Measurements from ENCODE around the gene GEMIN5.
"Not testable (repeated sequence)": the region's sequence is repeated elsewhere in the genome, so short reads cannot be mapped to it uniquely, and the experiment has no call there.

GEMIN5 gene

GRCh38 chr5:154917757-154918156, 20.3 kb downstream of the GEMIN5 start:
- TF ChIP-seq CTCF (IDR thresholded peaks at IDR 0.05; ENCODE audit: extremely low read depth, missing control alignments): no peak
- DNase-seq (ENCODE audit: low spot score): no peak

DNA sequence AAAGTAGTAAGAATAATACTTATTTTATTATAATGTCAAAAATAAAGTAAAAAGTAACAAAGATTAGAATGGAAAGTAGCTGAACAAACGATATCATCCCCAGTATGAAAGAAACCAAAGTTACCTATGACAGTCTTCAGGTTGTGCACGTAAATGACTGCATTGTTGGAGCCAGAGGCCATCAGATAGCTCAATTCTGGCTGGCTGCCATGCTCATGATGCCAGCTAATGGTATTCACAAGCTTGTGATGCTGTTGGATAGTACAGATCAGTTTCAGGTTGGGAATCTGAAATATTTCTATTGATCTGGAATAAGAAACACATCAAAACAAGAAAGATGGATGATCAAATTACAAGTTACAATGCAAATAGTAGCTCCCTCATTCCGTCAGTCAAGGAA, 21.1 kb downstream of the GEMIN5 start:
- no peak for TF ChIP-seq CTCF (IDR thresholded peaks at IDR 0.05; ENCODE audit: extremely low read depth, missing control alignments)
- no peak for DNase-seq (ENCODE audit: low spot score)

DNA sequence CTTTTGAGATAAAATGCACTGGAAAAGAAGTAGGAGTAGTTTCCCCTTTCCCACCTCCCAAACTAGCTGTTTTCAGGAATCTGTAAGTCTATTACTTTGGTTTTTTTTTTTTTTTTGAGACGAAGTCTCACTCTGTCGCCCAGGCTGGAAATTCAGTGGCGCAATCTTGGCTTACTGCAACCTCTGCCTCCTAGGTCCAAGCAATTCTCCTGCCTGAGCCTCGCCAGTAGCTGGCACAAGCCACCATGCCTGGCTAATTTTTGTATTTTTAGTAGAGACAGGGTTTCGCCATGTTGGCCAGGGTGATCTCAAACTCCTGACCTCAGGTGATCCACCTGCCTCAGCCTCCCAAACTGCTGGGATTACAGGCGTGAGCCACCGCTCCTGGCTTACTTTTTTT, 32.4 kb downstream of the GEMIN5 start:
- not testable (repeated sequence) for DNase-seq (ENCODE audit: low spot score)

GRCh38 chr5:154901913-154902312, 36.1 kb downstream of the GEMIN5 start:
- TF ChIP-seq CTCF (IDR thresholded peaks at IDR 0.05; ENCODE audit: extremely low read depth, missing control alignments): no peak
- DNase-seq (ENCODE audit: low spot score): no peak

DNA sequence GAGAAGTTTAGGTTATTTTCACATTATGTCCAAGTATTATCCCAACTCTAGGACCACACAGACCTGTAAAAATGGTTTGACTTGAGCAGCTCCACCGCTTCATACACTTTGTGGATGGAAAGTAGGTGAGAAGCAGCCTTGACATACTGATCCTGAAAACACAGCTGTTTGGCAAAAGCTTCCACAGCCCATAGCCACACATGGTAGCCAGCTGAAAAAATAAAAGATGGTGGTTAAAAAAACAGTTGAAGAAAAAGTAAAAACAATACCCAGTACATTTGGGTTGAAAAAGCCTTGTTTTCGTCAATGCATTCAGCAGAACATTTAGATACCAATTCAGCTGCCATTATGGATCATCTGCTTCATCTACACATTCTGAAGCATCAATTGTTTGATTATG, 36.7 kb downstream of the GEMIN5 start:
- DNase-seq (ENCODE audit: low spot score): no peak
- TF ChIP-seq CTCF (IDR thresholded peaks at IDR 0.05; ENCODE audit: extremely low read depth, missing control alignments): no peak

GRCh38 chr5:154900066-154900465, 37.9 kb downstream of the GEMIN5 start:
- TF ChIP-seq CTCF (IDR thresholded peaks at IDR 0.05; ENCODE audit: extremely low read depth, missing control alignments): no peak
- DNase-seq (ENCODE audit: low spot score): no peak

- no peak for DNase-seq (ENCODE audit: low spot score)
- TF ChIP-seq CTCF (IDR thresholded peaks at IDR 0.05; ENCODE audit: extremely low read depth, missing control alignments): no peak
These were observed 38.7 kb downstream of the GEMIN5 start for GRCh38 chr5:154899151-154899816.

DNA sequence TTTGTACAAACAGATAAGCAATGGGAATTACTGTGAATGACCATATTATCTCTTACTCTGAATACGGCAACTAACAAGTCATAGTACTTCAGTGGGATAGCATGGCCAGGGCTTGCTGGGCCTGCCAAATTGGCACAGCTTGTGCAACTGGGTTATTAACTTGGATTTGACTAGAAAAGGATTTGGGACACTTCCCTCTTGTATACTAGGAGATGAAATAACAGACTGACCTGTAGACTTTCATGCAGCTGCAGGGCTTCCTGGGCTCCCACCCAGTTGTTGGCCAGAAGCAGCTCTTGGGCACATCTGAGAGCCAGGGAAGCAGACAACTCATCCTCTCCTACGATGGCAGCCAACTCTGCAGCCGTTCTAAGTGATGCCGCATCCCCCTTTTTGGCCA, 39.8 kb downstream of the GEMIN5 start:
- TF ChIP-seq CTCF (IDR thresholded peaks at IDR 0.05; ENCODE audit: extremely low read depth, missing control alignments): no peak
- DNase-seq (ENCODE audit: low spot score): no peak
